Activated T-cell treated with anti-CD3 and anti-CD28 coated beads for 4 hours (primary cell): ENCODE results near the gene UBTF.

Source experiments
- DNase-seq: peaks from one replicate; pipeline ENCODE4 v3.0.0-alpha.2; 2020

The UBTF gene

GRCh38 chr17:44197107-44197506, 22.4 kb downstream of the UBTF start:
- no peak for DNase-seq

GRCh38 chr17:44193326-44194084, 26.0 kb downstream of the UBTF start:
- DNase-seq: no peak

GRCh38 chr17:44192750-44193149, 26.7 kb downstream of the UBTF start:
- no peak for DNase-seq

GRCh38 chr17:44191941-44192496, 27.5 kb downstream of the UBTF start:
- DNase-seq: no peak

- no peak for DNase-seq
Observed at GRCh38 chr17:44191369-44191768, 28.1 kb downstream of the UBTF start.

GRCh38 chr17:44190481-44190880, 29.0 kb downstream of the UBTF start:
- DNase-seq: no peak

GRCh38 chr17:44188576-44189403, 30.7 kb downstream of the UBTF start:
- no peak for DNase-seq

GRCh38 chr17:44187131-44187899, 32.2 kb downstream of the UBTF start:
- DNase-seq: no peak

- DNase-seq: peak; percentile 100
Observed at GRCh38 chr17:44186307-44187130, 33.0 kb downstream of the UBTF start, which contains the start of gene TMUB2. TMUB2 (plus strand) TSS chr17:44186972; CDS start chr17:44187709, 737 bp downstream.

GRCh38 chr17:44184212-44184810, 35.2 kb downstream of the UBTF start:
- no peak for DNase-seq

GRCh38 chr17:44183024-44183423, 36.5 kb downstream of the UBTF start:
- no peak for DNase-seq

- DNase-seq: no peak
Observed at GRCh38 chr17:44178133-44178532, 41.3 kb downstream of the UBTF start.

- DNase-seq: no peak
Observed at GRCh38 chr17:44177640-44178039, 41.8 kb downstream of the UBTF start.

GRCh38 chr17:44176671-44177501, 42.6 kb downstream of the UBTF start:
- DNase-seq: no peak

GRCh38 chr17:44176257-44176656, 43.2 kb downstream of the UBTF start:
- no peak for DNase-seq

- no peak for DNase-seq
Observed at GRCh38 chr17:44174427-44174826, 45.0 kb downstream of the UBTF start.

GRCh38 chr17:44171931-44172455, 47.5 kb downstream of the UBTF start:
- DNase-seq: no peak

- no peak for DNase-seq
Observed at GRCh38 chr17:44170499-44171201, 48.8 kb downstream of the UBTF start, which contains the start of gene ASB16. ASB16 (plus strand) TSS chr17:44170704; CDS start chr17:44170790, 86 bp downstream.

GRCh38 chr17:44170135-44170498, 49.4 kb downstream of the UBTF start:
- DNase-seq: no peak
